NOMO-1 treated with DMSO at 0.1 percent for 48 hours (cell line): ENCODE results near the gene ITSN2.
"Not testable (repeated sequence)": the region's sequence is repeated elsewhere in the genome, so short reads cannot be mapped to it uniquely, and the experiment has no call there.

ENCODE experiments used
- DNase-seq: peaks from one replicate; lab custom pipeline; 2025; ENCODE audit not compliant: unreplicated experiment; lab: John Stamatoyannopoulos, UW

The ITSN2 gene

DNA sequence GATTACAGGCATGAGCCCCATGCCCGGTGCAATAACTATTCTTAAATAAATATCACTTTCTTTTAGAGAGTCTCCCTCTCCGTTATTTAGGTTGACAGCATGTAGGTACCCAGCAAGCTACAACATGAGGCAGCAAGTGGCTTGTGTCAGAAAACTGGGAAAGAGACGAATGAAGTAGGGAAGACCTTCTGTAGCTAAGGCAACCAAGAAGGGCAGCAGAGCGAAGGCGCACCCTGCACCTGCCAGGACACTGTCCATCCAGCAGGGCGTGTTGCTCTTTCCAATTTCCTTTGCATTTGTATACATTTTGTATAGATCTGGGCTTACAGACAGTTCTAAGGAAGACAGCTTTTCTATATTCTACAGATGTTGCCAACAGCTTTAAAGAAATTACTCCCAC, 137.4 kb downstream of the ITSN2 start:
- DNase-seq = no peak

DNA sequence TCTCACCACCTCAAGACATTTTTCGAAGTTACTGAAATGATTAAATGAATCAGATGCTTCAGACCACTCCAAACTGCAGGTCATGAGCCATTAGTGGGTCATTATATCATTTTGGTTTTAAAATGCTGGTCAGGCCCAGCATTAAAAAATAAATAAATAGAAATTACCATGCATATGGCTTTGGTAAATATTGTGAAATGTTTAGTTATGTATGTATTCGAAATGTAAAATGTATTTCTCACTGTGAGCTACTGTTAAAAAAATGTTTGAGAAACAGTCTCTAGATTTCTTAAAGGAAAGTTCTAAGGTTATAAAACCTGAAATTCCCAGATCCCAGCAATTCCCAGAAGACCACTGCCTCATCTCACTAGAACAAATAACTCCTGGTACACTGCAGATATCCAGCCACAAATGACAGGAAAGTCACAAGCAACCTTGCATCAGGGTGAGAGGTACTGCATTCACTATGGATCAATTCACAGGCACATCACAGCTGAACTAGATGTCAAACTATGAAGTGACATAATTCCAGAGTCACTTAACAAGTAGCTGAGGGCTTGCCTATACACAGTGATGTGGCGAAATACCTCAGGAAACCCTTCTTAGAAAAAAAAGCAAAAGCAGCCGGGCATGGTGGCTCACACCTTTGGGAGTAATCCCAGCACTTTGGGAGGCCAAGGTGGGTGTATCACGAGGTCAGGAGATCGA, 138.8 kb downstream of the ITSN2 start:
- DNase-seq = no peak

DNA sequence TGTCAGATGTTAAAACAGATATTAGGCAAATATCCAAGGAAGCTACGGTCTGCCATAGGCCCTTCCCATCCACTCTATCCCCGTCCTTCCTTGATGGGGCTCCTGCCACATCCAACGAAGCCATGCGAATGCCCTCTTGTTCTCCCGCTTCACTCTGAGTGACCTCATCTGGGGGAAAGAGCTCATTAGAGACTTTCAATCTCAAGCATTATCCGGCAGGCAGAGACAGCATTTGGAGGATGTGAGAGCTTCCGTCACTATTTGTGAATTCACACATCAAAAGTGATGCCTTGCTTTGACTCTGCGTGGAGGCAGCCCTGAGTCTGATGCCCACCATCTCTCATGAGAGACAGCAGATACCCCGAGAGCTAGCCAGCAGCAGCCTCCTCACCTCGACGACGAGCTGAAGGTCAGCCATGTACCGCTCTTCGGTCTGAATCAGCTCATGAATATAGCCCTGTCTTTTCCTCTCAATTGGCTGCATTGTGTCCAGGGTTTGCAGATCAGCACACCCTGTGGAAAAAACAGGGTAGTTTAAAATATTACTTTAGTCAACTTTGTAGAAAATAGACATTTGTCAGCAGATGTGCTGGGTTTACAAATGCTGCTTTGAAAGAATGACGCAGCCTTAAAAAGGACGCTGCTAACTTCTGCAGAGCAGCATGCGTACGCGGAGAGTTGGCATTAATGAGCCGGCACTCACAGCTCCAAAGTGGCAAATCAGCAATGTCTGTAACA, 139.6 kb downstream of the ITSN2 start:
- DNase-seq = no peak

DNA sequence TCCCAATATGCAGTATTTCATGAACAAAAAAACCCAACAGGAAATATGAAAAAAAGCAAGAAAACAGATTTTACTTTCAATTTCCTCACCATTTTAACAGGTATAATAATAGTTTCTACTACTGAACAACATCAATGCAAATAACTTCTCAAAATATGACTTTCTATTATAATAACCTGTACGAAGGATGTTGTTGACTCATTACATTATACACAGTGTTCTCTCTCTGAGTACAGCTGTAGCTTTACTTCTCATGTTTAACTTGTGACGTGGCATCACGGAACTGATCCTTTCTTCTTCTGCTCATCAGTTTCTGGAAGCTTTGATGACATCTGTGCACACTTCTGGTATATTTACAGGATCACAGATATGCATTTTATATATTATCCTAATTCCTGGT, 145.5 kb downstream of the ITSN2 start:
- DNase-seq = no peak

DNA sequence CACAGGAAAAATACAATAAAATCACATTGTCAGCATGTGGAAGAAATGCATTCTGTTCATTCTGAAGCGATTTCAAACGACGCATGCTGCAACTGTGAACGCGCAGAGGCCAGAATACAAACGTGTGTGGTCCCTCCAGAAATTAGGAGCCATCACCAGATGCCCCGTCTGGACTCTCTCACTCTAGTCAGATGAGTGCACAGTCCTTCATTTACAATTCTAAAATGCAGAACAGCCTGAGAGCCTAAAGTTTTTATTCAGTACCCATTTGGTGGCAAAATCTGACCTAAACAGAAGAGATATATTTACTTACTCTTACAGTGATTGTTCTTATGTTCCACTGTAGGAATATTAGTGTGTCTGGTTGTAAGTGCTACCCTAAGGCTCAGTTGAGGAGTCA, 148.9 kb downstream of the ITSN2 start:
- no peak for DNase-seq

DNA sequence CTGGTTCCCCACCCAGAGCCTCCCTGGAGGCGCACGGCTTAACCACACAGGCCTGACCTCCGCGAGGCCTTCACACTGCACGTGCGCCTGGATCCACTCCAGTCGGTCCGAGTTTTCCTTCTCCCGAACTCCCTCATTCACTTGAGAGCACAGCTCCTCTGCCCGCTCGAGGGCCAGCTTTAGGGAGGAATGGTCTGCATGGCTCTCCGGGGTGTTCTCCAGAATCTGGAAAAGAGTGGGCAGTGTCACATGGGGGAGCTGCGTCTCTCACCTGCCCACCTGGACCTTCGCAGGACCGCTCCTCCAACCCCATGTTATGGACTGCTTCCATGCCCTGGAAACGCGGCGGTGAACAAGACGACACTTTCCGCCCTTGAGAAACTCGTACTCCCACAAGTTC, 149.6 kb downstream of the ITSN2 start:
- no peak for DNase-seq

DNA sequence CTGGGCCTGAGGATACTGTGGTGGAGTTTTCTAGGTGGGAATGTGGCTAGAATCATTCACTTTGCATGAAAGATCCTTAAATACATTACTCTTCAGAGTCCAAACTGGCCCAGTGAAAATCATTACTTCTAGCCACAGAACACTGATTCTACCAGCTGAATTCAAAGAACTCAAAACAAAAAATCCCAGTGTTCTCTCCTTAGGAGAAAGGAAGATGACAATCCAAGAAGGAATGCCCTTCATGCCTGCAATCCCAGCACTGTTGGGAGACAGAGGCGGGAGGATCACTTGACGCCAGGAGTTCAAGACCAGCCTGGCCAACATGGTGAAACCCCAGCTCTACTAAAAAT, 150.3 kb downstream of the ITSN2 start:
- no peak for DNase-seq

DNA sequence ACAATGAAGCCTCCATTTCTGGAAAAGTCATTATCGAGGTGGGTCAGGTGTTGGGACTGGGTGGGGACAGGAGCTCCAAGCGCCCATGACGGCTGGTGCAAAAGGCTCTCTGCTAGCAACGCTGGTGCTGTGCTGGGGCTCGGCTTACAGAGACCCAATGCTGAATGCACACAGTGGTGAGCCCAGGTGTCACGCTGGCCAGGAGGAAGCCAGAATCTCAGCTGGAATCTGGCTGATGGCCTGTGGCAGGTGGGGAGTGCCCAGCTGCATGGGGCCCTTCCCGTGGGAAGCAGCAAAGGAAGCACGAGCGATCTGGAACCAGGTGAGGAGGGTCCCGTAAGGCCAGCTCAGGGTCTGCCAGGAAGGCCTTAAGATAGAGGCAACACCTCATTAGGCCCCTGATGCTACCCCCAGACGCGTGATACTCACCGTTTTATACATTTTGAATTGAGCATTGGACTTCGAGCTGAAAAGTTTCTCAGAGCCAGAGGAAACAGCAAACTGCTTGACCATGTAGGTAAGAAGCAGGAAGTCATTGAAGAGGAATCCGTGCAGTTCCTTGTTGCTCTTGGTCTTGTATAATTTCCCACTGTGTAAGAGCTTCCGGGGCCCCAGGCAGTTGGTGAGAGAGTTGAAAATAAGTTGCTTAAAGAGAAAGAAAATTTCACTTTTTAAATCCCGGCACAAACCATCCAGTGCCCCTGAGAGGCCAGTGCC, 150.8 kb downstream of the ITSN2 start:
- DNase-seq = no peak

DNA sequence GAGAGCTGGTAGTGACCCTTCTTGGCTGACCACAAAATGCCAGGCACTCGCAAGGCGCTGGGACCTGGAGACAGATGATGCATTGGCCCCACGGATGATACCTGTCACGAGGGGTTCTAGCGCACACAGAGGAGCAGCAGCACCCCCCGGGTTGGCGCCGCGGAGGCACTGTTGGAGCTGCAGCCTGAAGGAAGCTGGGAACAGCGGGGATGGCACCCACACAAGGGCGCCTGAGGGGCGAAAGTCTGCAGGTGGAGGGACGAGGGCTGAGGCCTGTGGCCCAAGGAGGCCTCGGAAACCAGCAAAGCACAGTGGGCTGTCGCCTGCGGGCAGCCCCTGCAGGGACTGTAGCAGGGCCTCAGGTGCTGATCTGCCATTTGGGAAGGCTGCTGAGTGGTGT, 151.8 kb downstream of the ITSN2 start:
- no peak for DNase-seq

DNA sequence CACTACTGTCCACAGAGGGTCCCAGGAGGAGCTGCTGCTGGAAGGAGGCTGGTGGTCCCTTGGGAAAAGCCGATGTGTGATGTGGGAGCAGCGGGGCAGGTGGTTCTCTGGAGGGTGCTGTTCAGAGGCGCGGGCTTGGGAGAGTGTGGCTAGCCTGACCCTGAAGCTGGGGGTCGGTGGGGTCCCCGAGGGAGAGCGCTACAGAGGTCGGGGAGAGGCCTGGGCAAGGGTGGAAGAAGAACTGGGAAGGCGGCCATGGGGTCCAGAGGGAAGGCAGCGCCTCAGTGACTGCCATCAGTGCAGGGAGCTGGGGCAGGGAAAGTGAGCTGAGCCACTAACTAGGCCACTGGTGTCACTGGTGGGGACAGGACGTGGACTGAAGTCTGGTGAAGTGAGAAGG, 153.0 kb downstream of the ITSN2 start:
- DNase-seq = no peak

DNA sequence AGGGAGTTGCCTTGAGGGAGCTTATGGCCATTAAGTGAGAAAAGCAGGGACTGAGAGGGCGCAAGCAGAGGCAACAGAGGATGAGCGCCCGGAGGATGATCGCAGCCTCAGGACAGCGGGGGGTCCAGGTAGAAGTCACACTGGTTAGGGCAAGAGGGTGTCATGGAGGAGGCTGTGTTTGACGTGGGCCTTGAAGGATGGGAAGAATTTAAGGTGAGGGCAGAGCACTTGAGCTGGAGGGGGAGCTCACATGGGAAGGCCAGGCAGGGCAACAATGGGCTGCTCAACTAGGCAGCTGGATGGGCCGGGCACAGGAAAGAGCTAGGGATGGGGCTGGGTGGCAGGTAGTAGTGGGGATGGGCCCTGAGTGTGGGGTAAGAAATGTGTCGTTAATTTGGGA, 153.6 kb downstream of the ITSN2 start:
- no peak for DNase-seq

DNA sequence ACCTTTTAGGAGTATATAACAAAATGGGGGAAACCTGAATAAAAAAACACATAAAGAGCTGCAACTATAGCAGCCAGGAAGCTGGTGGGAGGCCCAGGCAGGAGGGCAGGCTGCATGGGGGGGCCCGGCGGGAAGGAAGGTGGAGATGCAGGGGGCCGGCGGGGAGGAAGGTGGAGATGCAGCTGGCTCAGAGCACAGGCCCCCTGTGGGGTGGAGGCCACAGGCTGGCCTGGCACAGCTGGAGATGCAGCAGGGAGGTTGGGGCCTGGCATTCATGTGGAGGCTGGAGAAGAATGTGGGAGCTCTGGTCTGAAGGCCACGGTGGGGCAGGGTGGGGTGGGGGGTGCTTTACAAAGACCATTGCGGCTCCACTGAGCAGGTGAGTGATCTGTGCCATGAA, 154.1 kb downstream of the ITSN2 start:
- DNase-seq = no peak

DNA sequence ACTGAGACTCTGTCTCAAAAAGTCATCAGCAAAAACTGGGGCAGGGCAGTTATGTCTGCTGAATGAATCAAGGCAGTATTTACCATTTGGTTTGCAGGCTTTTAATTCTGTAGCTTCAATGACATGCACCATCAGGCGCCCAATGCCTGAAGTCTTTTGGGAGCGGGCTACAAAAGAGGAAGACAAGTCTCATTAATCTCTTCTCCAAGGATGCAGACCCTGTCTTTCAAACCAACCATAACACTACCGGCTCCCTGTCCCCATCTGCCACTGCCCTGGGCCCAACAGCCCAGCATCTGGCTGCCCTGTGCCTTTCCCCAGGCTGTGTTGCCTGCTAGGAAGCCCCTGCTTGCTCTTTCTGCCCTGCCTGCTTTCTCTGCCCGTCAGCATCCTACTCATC, 155.2 kb downstream of the ITSN2 start:
- DNase-seq = no peak

DNA sequence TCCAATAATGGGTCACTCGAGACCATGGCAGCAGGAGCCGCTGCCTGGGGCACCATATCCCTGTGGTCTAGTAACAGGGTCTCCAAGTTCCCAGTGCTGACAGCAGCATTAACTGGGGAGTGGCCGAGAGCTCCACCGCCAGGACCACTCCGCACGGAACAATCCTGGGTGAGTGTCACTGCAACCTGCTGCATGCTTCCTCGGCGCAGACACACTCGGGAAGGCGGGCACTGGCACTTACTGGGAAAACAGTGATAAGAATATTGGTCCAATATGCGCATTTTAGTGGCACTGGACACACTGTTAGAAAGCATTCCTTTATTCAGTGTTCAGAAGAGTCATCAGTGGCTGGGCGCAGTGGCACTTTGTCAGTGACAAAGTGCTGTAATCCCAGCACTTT, 155.8 kb downstream of the ITSN2 start:
- no peak for DNase-seq

DNA sequence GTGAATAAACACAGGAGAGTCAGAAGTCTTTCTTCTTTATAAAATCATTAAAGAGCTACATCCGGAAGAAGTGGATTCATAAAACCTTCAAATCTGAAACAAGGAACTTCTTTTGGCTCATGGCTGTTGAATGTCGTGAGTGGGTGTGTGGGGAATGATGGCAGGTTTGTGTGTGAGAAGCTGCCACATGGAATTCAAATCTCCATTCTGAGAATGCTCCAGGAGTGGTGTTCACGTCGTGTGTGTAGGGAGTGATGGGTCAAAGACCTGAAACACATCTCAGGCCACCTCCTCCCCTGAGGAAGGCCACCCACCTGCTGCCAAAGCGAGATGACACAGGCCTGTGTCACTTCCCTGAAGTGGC, 156.6 kb downstream of the ITSN2 start:
- no peak for DNase-seq

DNA sequence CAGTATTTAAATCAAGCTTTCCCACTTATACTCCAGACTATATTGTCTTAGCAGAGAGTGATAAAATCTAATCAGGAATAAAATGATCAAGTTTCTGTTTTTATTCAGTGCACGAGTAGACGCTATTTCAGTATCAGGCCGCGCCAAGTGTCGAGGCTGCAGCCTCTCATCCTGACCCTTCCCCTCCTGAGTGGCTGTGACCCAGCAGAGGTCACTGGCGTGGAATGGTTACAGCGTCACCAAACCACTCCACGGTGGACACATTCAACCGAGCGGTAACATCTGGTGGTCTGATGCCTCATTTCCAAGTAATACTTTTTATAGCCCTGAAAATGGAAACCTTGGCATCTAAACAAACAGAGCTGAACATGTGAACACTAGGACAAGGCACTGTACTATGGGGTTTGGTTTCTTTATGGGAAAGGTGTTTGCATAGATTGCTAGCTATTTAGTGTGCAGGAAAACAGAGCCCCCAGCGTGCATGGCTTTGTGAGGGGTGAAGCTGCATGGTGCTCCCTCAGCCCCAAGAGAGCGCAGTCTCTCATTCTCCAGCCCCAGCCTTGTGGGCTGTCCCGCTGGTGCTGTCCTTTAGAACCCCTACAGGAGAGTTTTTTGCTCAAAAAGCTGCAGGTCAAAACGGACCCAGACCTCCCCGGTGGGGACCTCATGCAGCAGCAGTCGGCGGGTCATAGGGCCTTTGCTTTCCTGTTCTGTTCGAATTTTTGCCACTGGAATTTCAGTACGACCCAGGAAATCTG, 157.1 kb downstream of the ITSN2 start:
- no peak for DNase-seq

DNA sequence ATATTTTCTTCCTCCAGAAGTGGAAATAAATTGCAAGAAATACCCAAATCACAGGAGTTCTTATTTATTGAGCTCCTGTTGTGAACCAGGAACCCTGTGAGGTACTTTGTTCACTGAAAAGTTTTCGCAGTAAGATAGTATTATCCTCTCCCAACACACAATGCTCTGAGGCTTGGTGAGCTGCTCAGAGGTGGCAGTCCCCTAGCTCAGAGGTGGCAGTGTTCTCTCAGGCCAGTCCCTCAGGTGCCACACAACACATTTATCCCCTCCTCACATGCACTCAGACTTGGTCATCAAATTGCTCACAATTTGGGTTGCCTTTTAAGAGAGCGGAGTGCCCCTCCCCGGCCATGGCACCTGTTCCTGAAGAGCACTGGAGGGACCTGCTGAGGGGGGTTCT, 159.5 kb downstream of the ITSN2 start:
- no peak for DNase-seq

DNA sequence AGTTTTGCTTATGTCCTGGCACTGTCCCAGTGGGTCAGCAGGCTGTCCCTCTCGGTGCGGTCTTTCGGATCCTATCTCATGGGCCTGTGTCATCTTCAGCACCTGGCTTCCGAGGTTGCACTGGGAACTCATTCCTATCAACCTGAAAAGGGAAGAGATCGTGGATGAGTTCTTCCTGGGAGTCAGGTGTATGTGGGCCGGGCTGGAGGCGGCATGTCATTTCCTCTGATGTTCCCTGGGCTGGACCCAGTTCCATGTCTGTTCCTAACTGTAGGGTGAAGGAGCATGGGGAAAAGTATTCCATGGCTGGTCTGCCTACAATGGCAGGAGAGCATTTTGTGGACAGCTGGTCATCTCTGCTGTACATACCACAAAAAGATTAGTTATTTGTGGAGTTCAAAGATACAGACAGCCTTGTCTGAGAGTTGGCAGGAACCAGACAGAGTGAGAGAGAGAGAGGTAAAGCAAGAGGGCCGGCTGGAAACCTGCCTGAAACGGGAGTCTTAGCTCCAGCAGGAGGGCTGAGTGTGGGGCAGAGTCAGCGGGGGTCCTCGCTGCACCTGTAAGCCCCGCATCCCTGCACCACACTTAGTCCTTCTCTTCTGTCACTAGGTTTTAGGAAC, 160.3 kb downstream of the ITSN2 start:
- no peak for DNase-seq

DNA sequence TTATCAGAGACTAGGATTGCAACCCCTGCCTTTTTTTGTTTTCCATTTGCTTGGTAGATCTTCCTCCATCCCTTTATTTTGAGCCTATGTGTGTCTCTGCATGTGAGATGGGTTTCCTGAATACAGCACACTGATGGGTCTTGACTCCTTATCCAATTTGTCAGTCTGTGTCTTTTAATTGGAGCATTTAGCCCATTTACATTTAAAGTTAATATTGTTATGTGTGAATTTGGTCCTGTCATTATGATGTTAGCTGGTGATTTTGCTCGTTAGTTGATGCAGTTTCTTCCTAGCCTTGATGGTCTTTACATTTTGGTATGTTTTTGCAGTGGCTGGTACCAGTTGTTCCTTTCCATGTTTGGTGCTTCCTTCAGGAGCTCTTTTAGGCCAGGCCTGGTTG, 163.1 kb downstream of the ITSN2 start:
- DNase-seq = not testable (repeated sequence)

DNA sequence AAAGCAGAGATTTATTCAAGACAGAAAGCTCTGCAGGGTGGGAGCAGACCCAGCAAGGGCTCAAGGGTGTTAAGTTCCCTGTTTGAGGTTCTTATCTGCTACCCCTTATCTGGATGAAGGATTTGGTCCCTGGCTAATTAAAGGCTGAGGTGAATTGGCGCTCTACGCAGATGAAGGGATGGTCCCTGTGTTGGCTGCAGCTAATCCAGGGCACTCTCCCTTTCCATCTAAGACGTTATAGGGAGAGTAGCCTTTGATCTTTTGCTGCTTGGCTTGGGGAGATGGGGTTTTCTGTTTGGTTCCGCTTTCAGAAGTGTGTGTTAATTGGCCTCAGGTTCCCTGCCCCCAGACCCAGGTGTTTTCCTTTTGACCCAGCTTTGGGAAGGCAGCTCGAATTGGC, 168.5 kb downstream of the ITSN2 start:
- no peak for DNase-seq

DNA sequence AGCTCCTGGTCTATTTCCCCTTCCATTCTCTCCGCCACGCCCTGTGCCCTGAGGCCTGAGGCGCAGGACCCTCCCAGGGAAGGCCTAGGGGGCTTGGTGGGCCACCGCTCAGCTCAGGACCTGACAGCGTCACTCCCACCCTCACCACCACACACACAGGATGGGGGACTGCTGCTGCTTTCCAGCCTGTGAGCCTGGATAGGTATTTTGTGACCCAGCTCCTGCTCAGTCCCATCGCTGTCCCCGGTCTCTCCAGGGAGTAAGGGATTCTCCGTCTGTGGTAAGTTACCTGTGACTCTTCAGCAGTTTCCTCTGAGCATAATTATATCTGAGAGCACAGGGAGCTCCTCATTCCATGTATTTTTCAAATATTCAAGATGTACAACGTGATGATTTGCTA, 169.2 kb downstream of the ITSN2 start:
- DNase-seq = no peak
